Peyer's patch (tissue), 4 donors: ENCODE measurements around the gene DDR1. TPM values are rescaled to one million over a fixed set of nuclear protein-coding genes. Genes with fewer than 3 reads are reported as not detected.
"Not testable (repeated sequence)": the region's sequence is repeated elsewhere in the genome, so short reads cannot be mapped to it uniquely, and the experiment has no call there.

ENCODE experiments used
- DNase-seq, 3 donors: peaks; one replicate each; pipeline ENCODE4 v3.0.0-alpha.2; 2017 to 2019
- H3K27ac ChIP-seq, 4 donors: fragments of 200-600 bp; sonication (generic); one replicate each; pipeline ENCODE4 v1.5.1; 2016 to 2019
- H3K27me3 ChIP-seq, 2 donors: fragments of 200-600 bp; sonication (generic); one replicate each; pipeline ENCODE4 v1.5.1; 2019
- H3K36me3 ChIP-seq, 3 donors: fragments of 200-600 bp; sonication (generic); one replicate each; pipeline ENCODE4 v1.5.1; 2016 to 2019
- H3K4me1 ChIP-seq, 4 donors: fragments of 200-600 bp; sonication (generic); one replicate each; pipeline ENCODE4 v1.5.1; 2016 to 2019
- H3K4me3 ChIP-seq, 4 donors: fragments of 200-600 bp; sonication (generic); 1 replicate in 3 of 4; 2 replicates in 1 of 4; pipeline ENCODE4 v1.5.1; 2016 to 2019; ENCODE audit warnings: mild to moderate bottlenecking in 1 of 4
- H3K9me3 ChIP-seq, 4 donors: fragments of 200-600 bp; sonication (generic); one replicate each; pipeline ENCODE4 v1.5.1; 2016 to 2019; ENCODE audit warnings: mild to moderate bottlenecking in 1 of 4
- POLR2A ChIP-seq, 2 donors: fragments of 450-650 bp; IDR thresholded peaks; one replicate each; pipeline ENCODE4 v1.5.1; 2017; ENCODE audit warnings: antibody characterized with exemption in 2 of 2, mild to moderate bottlenecking in 2 of 2, moderate library complexity in 2 of 2
- total RNA-seq, 4 donors: library from RNA; depleted of rRNA; stranded (reverse); fragments of >200 nt; gene quantifications; one replicate each; pipeline ENCODE4 v1.1.0, GENCODE V29; 2016
- TF ChIP-seq, protein P1 (sequence below), 6 experiments: fragments of 450-650 bp in 4 of 6; fragments of 200-600 bp in 2 of 6; sonication (generic) in 1 of 6; IDR thresholded peaks; one replicate each; pipeline ENCODE4 v1.5.1; 2017 to 2019; ENCODE audit warnings: antibody characterized with exemption in 6 of 6, mild to moderate bottlenecking in 3 of 6, moderate library complexity in 1 of 6

Gene DDR1
- total RNA-seq, 4 donors from 2014 or later, result 70.1 to 166 (median 143) TPM

DNA sequence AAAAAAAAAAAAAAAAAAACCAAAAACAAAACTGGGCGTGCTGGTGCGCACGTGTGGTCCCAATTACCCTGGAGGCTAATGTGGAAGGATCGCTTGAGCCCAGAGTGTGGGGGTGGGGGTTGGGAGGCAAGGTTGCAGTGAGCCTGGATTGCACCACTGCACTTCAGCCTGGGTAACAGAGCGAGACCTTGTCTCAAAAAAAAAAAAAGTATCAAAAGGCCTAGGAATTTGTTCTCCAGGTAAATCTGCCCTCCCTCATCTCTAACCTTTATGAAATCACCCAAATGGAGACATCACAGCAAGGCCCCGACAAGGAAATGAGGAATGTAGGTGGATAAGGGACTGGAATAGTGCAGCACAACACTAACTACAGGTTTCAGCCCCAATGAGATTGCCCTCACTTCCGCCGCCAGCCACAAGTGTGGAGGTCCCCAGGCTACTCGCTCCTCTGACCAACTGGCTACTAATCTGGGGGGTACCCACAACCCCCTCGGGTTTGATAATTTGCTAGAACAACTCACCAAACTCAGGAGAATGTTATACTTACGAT lies 36.8 kb upstream of the DDR1 start:
- Histone ChIP-seq H3K4me1 (no peaks in the 10 kb centered on the region), H3K36me3 (no peaks in the 10 kb centered on the region), H3K4me3 (no peak overlapping the region), H3K27me3 (no peaks in the 10 kb centered on the region), H3K9me3 (no peaks in the 10 kb centered on the region), H3K27ac (no peak overlapping the region)
- no peak for DNase-seq
- TF ChIP-seq, protein P1, sequence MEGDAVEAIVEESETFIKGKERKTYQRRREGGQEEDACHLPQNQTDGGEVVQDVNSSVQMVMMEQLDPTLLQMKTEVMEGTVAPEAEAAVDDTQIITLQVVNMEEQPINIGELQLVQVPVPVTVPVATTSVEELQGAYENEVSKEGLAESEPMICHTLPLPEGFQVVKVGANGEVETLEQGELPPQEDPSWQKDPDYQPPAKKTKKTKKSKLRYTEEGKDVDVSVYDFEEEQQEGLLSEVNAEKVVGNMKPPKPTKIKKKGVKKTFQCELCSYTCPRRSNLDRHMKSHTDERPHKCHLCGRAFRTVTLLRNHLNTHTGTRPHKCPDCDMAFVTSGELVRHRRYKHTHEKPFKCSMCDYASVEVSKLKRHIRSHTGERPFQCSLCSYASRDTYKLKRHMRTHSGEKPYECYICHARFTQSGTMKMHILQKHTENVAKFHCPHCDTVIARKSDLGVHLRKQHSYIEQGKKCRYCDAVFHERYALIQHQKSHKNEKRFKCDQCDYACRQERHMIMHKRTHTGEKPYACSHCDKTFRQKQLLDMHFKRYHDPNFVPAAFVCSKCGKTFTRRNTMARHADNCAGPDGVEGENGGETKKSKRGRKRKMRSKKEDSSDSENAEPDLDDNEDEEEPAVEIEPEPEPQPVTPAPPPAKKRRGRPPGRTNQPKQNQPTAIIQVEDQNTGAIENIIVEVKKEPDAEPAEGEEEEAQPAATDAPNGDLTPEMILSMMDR (IDR thresholded peaks at IDR 0.05), result no peak
- no peak for TF ChIP-seq POLR2A (IDR thresholded peaks at IDR 0.05)

GRCh38 chr6:30847971-30848436 lies 36.3 kb upstream of the DDR1 start:
- Histone ChIP-seq H3K4me3 (no peak overlapping the region), H3K27me3 (no peaks in the 10 kb centered on the region), H3K36me3 (no peaks in the 10 kb centered on the region), H3K9me3 (no peaks in the 10 kb centered on the region), H3K27ac (no peak overlapping the region), H3K4me1 (no peaks in the 10 kb centered on the region)
- DNase-seq, result peak in 1 of 3 donors; percentile 36
- TF ChIP-seq POLR2A (IDR thresholded peaks at IDR 0.05), result no peak
- TF ChIP-seq, protein P1 (IDR thresholded peaks at IDR 0.05), result no peak

DNA sequence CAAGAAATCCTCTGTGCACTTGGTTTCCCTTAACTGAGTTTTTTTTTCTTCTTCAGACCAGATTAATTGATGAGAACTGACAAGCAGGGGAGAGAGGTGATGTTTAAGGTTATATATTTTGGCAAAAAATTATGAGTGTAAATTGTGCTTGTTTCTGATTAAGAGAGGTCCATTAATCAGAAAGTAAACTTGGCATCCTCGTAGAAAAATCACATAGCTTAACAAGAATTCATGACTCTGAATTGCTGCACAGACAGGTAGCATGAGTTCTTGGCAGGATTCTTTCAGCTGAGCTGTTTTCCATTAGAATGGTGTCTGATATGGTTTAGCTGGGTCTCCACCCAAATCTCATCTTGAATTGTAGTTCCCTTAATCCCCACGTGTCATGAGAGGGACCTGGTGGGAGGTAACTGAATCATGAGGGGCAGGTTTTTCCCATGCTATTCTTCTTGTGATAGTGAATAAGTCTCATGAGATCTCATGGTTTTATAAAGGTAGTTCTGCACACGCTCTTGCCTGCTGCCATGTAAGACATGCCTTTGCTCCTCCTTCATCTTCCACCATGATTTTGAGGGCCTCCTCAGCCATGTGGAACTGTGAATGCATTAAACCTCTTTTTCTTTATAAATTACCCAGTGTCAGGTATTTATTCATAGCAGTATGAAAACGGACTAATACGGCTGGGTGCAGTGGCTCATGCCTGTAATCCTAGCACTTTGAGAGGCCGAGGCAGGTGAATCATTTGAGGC lies 34.2 kb upstream of the DDR1 start:
- H3K27me3 ChIP-seq, result no peaks in the 10 kb centered on the region
- no peak overlapping the region for H3K27ac ChIP-seq
- H3K9me3 ChIP-seq, result no peaks in the 10 kb centered on the region
- no peaks in the 10 kb centered on the region for H3K36me3 ChIP-seq
- TF ChIP-seq, protein P1 (IDR thresholded peaks at IDR 0.05), result no peak
- no peak for DNase-seq
- no peak overlapping the region for H3K4me3 ChIP-seq
- H3K4me1 ChIP-seq, result peaks cover 0 to under 1% (median 0%) of the 10 kb centered on the region in 4 donors

- H3K27me3 ChIP-seq, H3K27ac ChIP-seq, H3K4me3 ChIP-seq, DNase-seq, H3K36me3 ChIP-seq, H3K4me1 ChIP-seq, H3K9me3 ChIP-seq: not testable (repeated sequence)
Observed at GRCh38 chr6:30852459-30852858, 31.9 kb upstream of the DDR1 start.

DNA sequence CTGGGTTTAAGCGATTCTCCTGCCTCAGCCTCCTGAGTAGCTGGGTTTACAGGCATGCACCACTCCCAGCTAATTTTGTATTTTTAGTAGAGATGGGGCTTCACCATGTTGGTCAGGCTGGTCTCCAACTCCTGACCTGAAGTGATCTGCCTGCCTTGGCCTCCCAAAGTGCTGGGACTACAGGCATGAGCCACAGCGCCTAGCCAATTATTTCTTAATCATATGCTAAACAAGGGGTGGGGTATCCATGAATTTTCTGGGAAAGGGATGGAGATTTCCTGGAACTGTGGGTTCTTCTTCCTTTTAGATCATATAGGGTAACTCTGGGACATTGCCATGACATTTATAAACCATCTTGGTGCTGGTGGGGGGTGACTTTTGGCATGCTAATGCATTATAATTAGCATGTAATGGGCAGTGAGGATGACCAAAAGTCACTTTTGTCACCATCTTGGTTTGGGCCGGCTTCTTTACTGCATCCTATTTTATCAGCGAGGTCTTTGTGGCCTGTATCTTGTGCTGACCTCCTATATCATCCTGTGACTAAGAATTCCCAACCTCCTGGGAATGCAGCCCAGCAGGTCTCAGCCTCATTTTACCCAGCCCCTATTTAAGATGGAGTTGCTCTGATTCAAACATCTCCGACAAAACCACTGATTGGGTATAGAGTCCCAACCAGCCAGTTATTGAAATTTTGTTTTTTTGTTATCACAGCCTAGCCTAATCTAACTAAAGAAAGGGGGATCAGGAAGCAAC lies 29.9 kb upstream of the DDR1 start:
- H3K9me3 ChIP-seq, result peaks cover 0 to 2% (median under 1%) of the 10 kb centered on the region in 4 donors
- no peaks in the 10 kb centered on the region for H3K36me3 ChIP-seq
- peaks cover 0 to 9% (median 2%) of the 10 kb centered on the region in 4 donors for H3K4me1 ChIP-seq
- H3K27me3 ChIP-seq, result no peaks in the 10 kb centered on the region
- no peak overlapping the region for H3K4me3 ChIP-seq
- no peak for DNase-seq
- H3K27ac ChIP-seq, result no peak overlapping the region
- no peak for TF ChIP-seq POLR2A (IDR thresholded peaks at IDR 0.05)
- TF ChIP-seq, protein P1 (IDR thresholded peaks at IDR 0.05), result no peak
